OCI-LY3 (cell line): ENCODE results near the gene TARBP2.

Source experiments
- H2AFZ ChIP-seq: fragments of 200-600, 300-600 bp; shearing (Covaris generic); 2 replicates; pipeline ENCODE4 v1.6.0; 2014; ENCODE audit warnings: antibody characterized with exemption, low read depth, low read length
- H3K27ac ChIP-seq: fragments of 200-600, 300-600 bp; sonication (generic); 2 replicates; pipeline ENCODE4 v1.5.1; 2014; ENCODE audit warnings: mild to moderate bottlenecking, low read length, moderate library complexity, mixed read lengths
- H3K27me3 ChIP-seq: fragments of 200-600, 300-600 bp; sonication (generic); 2 replicates; pipeline ENCODE4 v1.6.1; 2014; ENCODE audit warnings: low read depth, low read length, mixed read lengths
- H3K36me3 ChIP-seq: fragments of 200-600, 300-600 bp; sonication (generic); replicated peaks from 2 replicates; pipeline ENCODE3; 2014; ENCODE audit warnings: low read depth, low read length, mixed read lengths
- H3K4me1 ChIP-seq: fragments of 300-600, 200-600 bp; sonication (generic); 2 replicates; pipeline ENCODE4 v1.6.1; 2014; ENCODE audit warnings: low read length, mixed read lengths
- H3K4me2 ChIP-seq: fragments of 200-600, 300-600 bp; sonication (generic); 2 replicates; pipeline ENCODE4 v1.6.1; 2014; ENCODE audit warnings: low read length, mixed read lengths
- H3K4me3 ChIP-seq: fragments of 300-600, 200-600 bp; sonication (generic); 2 replicates; pipeline ENCODE4 v1.5.1; 2014; ENCODE audit warnings: antibody characterized with exemption, mild to moderate bottlenecking, low read length, moderate library complexity
- H3K79me2 ChIP-seq: fragments of 300-600, 200-600 bp; shearing (Covaris generic); 2 replicates; pipeline ENCODE4 v1.6.1; 2014; ENCODE audit warnings: mild to moderate bottlenecking, low read length, mixed read lengths
- H3K9ac ChIP-seq: fragments of 300-600, 200-600 bp; shearing (Covaris generic); 2 replicates; pipeline ENCODE4 v1.6.0; 2014; ENCODE audit warnings: mild to moderate bottlenecking, low read length, moderate library complexity
- H3K9me3 ChIP-seq: fragments of 200-600, 300-600 bp; shearing (Covaris generic); 2 replicates; pipeline ENCODE4 v1.6.1; 2014; ENCODE audit warnings: low read length, mixed read lengths; ENCODE audit not compliant: insufficient read depth
- H4K20me1 ChIP-seq: fragments of 200-600, 300-600 bp; sonication (generic); 2 replicates; pipeline ENCODE4 v1.6.1; 2016; ENCODE audit warnings: low read length, mixed read lengths; ENCODE audit not compliant: insufficient read depth
- EZH2phosphoT487 ChIP-seq: fragments of 200-600 bp; shearing (Covaris generic); IDR thresholded peaks from 2 replicates; pipeline ENCODE4 v1.6.1; 2018; ENCODE audit warnings: antibody characterized with exemption, mixed run types, low read depth
- TF ChIP-seq, protein P1 (sequence below): fragments of 200-600, 300-600 bp; sonication (generic); IDR thresholded peaks from 2 replicates; pipeline ENCODE4 v1.5.1; 2014; ENCODE audit warnings: antibody characterized with exemption, low read length, low read depth

TARBP2 gene

DNA sequence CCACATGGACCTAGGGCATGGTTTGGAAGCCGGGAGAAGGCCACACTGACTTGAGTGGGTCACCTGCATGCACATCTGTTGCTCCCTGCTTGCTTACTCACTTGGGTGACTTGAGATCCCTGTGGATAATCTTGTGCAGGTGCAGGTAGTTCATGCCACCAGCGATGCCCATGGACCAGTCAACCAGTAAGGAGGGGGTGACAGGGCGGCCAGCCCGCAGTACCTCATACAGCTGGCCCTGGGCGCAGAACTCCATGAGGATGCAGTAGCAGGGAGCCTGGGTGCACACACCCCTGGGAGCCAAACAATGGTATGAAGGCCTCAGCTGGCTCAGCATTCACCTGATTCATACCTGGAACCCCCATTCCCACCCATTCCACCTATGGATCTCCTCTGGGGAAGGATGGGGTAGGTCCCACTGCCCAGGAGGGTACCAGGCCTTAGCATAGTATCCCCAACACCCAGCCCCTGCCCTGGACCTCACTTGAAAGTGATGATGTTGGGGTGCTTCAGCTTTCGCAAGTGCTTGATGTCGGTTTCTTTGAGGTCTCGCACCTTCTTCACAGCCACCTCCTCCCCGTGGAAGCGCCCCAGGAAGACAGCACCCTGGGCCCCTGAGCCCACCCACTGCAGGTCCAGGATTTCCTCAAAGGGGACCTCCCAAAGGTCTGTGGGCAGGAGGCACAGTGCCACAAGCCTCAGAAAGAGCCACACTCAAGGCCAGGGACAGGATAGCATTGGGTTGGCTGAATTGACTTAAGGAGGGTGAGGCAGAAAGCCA lies 14.9 kb upstream of the TARBP2 start:
- Histone ChIP-seq H3K27me3 (no peaks in the 10 kb centered on the region), H2AFZ (no peak overlapping the region), H3K9ac (no peak overlapping the region), H3K9me3 (no peaks in the 10 kb centered on the region), H3K4me1 (0 out of 2 replicates have a peak, but pooled peaks cover 2% of the 10 kb centered on the region), H3K36me3 (peaks cover 24% of the 10 kb centered on the region), H3K79me2 (no peaks in the 10 kb centered on the region), H4K20me1 (peaks cover 26% of the 10 kb centered on the region), H3K4me3 (no peak overlapping the region), H3K4me2 (no peak overlapping the region), H3K27ac (no peak overlapping the region)
- TF ChIP-seq EZH2phosphoT487, result no peak
- TF ChIP-seq, protein P1, sequence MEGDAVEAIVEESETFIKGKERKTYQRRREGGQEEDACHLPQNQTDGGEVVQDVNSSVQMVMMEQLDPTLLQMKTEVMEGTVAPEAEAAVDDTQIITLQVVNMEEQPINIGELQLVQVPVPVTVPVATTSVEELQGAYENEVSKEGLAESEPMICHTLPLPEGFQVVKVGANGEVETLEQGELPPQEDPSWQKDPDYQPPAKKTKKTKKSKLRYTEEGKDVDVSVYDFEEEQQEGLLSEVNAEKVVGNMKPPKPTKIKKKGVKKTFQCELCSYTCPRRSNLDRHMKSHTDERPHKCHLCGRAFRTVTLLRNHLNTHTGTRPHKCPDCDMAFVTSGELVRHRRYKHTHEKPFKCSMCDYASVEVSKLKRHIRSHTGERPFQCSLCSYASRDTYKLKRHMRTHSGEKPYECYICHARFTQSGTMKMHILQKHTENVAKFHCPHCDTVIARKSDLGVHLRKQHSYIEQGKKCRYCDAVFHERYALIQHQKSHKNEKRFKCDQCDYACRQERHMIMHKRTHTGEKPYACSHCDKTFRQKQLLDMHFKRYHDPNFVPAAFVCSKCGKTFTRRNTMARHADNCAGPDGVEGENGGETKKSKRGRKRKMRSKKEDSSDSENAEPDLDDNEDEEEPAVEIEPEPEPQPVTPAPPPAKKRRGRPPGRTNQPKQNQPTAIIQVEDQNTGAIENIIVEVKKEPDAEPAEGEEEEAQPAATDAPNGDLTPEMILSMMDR, result no peak

DNA sequence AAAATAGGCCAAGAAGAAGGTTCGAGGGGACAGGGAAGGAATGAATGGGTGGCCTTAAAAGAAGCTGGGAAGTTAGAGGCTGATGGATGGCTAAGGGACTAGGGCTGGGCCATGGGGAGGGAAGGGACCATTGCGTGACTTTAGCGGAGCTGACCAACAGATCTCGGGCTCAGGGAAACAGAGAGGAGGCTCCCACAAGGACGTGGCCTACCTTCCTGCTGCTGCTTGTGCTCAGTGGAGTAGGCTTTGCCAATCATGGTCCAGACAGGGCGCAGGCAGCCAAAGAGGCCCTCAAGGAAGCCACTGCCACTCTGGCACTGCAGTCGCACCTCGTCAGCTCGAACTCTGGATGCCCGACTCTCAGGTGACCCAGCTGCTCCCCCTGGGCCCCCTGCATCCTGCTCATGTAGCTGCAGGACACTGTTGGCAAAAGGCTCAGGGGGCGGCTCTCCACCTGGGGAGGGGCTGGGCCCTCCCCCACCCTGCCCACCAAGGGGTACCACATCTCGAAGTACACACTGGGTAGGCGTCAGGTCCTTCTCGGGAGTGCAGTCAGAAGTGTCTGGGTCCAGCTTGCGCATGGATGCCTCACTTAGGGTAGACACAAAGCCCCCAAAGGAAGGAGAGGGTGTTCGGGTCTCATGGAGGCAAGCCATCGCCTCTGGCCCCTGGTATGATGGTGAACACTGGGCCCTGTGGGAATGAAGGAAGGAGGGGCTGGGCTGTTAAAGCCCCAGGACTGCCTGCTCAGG lies 14.2 kb upstream of the TARBP2 start:
- no peak overlapping the region for H3K4me3 ChIP-seq
- no peak overlapping the region for H3K4me2 ChIP-seq
- no peak overlapping the region for H2AFZ ChIP-seq
- H3K9me3 ChIP-seq, result no peaks in the 10 kb centered on the region
- peaks cover 21% of the 10 kb centered on the region for H4K20me1 ChIP-seq
- no peaks in the 10 kb centered on the region for H3K79me2 ChIP-seq
- H3K27ac ChIP-seq, result no peak overlapping the region
- no peaks in the 10 kb centered on the region for H3K27me3 ChIP-seq
- H3K9ac ChIP-seq, result no peak overlapping the region
- 0 out of 2 replicates have a peak, but pooled peaks cover 2% of the 10 kb centered on the region for H3K4me1 ChIP-seq
- H3K36me3 ChIP-seq, result peaks cover 19% of the 10 kb centered on the region
- TF ChIP-seq EZH2phosphoT487, result no peak
- TF ChIP-seq, protein P1, result no peak

DNA sequence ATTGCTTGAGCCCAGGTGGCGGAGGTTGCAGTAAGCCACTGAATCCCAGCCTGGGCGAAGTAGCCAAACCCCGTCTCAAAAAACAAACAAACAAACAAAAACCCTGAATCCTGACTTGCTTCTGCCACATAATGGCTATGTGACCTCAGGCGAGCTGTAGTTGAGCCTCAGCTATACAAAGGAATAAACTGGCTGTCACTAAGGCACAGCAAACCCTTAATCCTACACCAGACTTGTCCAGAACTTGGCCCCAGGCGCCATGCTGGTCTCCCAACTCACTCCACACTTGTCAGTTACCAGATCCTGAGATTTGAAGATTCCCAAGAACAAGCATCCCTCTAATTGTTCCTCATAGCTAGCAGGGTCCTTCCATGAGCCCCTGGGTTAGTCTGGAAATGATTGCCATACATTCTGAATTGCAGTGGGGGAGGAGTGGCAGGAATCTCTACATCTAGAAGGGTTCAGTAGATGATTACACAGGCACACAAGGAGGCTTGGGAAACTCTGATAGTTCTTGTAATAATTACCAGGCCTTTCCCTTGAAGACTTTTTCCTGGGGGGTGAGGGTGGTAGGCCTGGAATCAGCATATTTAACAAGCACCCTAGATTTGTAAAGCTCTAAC lies 11.7 kb upstream of the TARBP2 start:
- Histone ChIP-seq H3K79me2 (no peaks in the 10 kb centered on the region), H3K9ac (no peak overlapping the region), H3K4me1 (peaks cover 7% of the 10 kb centered on the region), H4K20me1 (no peaks in the 10 kb centered on the region; the same call in 1 of the 2 replicates), H3K4me3 (no peak overlapping the region), H3K27me3 (no peaks in the 10 kb centered on the region), H2AFZ (no peak overlapping the region), H3K9me3 (no peaks in the 10 kb centered on the region), H3K27ac (no peak overlapping the region), H3K36me3 (peaks cover 8% of the 10 kb centered on the region), H3K4me2 (no peak overlapping the region)
- TF ChIP-seq, protein P1, result no peak
- no peak for TF ChIP-seq EZH2phosphoT487

DNA sequence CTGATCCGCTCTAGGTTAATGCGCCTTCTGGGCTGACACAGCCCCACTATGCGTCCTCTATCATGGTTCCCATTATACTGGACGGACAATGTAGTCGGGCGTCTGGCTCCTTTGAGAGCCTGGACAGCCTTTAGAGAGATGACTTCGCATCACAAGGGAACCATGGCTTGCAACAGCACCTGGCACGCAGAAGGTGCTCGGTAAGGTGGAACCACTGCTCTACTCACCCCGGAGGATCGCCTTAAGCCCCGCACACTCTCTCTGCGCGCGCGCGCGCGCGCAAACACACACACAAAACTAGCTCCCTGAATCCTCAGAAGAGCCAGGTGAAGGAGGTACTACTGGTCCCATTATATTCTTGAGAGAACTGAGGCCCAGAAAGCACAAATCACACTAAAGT lies 8.9 kb upstream of the TARBP2 start:
- peaks cover 7% of the 10 kb centered on the region for H3K4me1 ChIP-seq
- H3K79me2 ChIP-seq, result no peaks in the 10 kb centered on the region
- H3K4me2 ChIP-seq, result peak overlapping the region; percentile 72
- H3K27me3 ChIP-seq, result no peaks in the 10 kb centered on the region
- H3K27ac ChIP-seq, result no peak overlapping the region
- peaks cover 4% of the 10 kb centered on the region for H3K36me3 ChIP-seq
- no peak for TF ChIP-seq EZH2phosphoT487
- TF ChIP-seq, protein P1, result no peak
- peak overlapping the region; percentile 82 for H3K4me3 ChIP-seq
- no peaks in the 10 kb centered on the region for H3K9me3 ChIP-seq
- no peaks in the 10 kb centered on the region for H4K20me1 ChIP-seq
- H2AFZ ChIP-seq, result no peak overlapping the region
- no peak overlapping the region for H3K9ac ChIP-seq
